Measurements from ENCODE around the gene EHD3. TPM values are rescaled to one million over a fixed set of nuclear protein-coding genes. Genes with fewer than 3 reads are reported as not detected.

Gene EHD3
- total and polyA plus RNA-seq, 2 of the 13 experiments (the other 11 are each of a cell fraction or from before 2014, with no cell fraction given) = 0.20 to 0.69 TPM

DNA sequence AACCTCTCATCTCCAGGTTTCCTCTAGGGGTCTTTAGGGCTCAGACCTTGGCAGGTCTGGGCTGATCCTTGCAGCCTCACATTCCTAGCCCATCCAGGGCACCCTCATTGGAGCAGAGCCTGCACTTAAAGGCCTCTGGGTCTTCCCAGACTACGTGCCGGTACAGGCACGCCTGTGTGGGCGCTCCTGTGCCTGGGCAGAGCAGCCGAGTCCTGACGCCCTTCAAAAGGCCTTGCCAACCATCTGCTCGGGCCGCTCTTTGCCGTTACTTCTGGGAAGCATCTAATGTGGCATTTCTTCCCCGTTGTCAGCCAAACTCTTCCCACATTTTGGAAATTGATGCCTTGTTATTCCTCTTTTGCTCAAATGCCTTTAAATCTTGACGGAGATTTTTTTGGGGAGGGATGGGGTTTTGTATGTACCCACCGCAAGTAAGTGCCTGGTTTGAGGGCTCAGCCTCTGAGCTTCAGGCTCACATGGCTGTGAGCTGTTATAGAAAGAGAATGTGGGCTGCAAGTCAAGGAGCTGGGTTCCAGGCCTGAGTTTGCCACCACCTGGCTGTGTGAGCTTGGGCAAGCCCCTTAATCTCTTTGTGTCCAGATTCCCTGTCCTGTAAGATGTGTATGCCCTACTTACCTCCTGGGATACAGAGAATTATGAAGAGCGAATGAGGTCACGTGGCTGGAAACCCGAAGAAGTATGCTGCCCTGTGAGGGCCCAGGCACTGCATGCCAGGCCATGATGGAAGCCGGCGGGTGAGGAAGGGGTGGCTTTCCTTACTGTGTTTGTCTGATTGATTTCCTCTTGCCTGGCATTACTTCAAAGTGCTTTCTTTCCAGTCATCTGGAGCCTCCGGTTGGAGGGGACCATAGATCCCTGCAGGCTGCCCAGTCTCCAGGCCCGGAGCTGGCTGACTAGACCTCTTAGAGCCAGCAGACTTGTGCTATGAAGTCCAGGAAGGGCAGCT, 20.6 kb downstream of the EHD3 start (continued):
- TF ChIP-seq GMEB2 (CRISPR knock-in tag; IDR thresholded peaks at IDR 0.05; ENCODE audit: low read depth) (no peak), ZNF451 (CRISPR knock-in tag; IDR thresholded peaks at IDR 0.05) (no peak), ZNF224 (CRISPR knock-in tag; IDR thresholded peaks at IDR 0.05) (no peak), XRCC5 (optimal IDR thresholded peaks at IDR 0.05; ENCODE audit: low read length) (no peak), PTBP1 (IDR thresholded peaks at IDR 0.05; ENCODE audit: low read depth, low read length, poor library complexity, severe bottlenecking) (no peak)
- TF ChIP-seq, protein P1, sequence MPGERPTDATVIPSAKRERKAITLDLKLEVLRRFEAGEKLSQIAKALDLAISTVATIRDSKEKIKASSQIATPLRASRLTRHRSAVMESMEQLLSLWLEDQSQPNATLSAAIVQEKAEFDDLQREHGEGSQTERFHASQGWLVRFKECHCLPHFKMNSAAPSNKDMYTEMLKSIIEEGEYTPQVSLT (CRISPR knock-in tag; IDR thresholded peaks at IDR 0.05; ENCODE audit: borderline replicate concordance, low read depth) = no peak

DNA sequence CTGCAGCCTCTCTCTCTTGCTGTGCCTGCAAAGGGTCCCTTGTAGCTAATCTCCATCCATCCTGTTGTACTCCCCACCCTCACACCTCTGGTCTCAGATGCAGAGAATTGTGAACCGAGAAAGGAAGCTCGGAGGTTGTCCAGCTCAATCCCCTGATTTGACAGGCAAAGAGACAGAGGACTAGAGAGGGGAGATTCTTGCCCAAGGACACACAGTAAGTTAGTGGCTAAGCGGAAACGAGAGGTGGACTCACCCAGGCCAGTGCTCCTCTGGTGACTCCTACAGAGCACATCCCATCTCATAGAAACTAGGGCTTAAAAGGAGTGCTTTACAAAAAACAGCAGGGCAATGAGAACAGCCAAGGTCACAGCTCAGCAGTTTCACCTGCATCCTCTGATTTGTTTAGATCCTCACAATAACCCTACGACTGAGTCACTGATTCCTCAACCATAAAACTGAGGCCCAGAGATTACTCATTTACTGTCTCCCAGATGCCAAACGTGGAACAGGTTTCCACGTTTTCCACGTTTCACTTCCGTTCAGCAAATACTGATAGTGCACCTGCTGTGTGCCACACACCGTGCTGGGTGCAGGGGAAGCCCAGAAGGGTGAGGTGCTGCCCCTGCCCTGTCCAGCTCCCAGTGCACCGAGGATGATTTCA, 22.1 kb downstream of the EHD3 start:
- Histone ChIP-seq H3K4me2 (ENCODE audit: low read depth, low read length) (no peak overlapping the region), H3K9ac (ENCODE audit: insufficient read depth, low read depth, low read length) (no peak overlapping the region), H3K27ac (ENCODE audit: extremely low read length, insufficient read depth, low read length) (no peak overlapping the region), H3K79me2 (ENCODE audit: insufficient read depth, low read length) (no peaks in the 10 kb centered on the region), H3K4me3 (replicated peaks in 1 of 3; ENCODE audit: insufficient read depth in 1 of 3, low read depth in 2 of 3, low read length in 3 of 3) (no peak overlapping the region), H3K36me3 (replicated peaks in 1 of 2; ENCODE audit: control insufficient read depth in 1 of 2, insufficient read depth in 2 of 2, low read length in 2 of 2) (no peaks in the 10 kb centered on the region), H4K20me1 (ENCODE audit: insufficient read depth, low read length) (no peaks in the 10 kb centered on the region), H3K27me3 (ENCODE audit: control insufficient read depth in 1 of 2, insufficient read depth in 2 of 2, low read length in 2 of 2) (peaks cover 0 to 13% of the 10 kb centered on the region in 2 experiments; a peak in 1 of 5 replicates), H3K4me1 (ENCODE audit: insufficient read depth, low read length) (no peaks in the 10 kb centered on the region), H3K9me3 (ENCODE audit: low read length) (no peaks in the 10 kb centered on the region), H2AFZ (ENCODE audit: low read length) (no peak overlapping the region)
- DNase-seq (ENCODE audit: low spot score) = no peak
- ChIA-PET CTCF (ENCODE audit: low intra/inter-chr PET ratio, low total read pairs) (no interaction called here), POLR2A (no interaction called here)
- no peak for FAIRE-seq
- in situ Hi-C loops (cut with HindIII; ENCODE audit: extremely low pct_ligation_motif_present, low pct_unique_long_range_greater_than_20kb) (no loop called here), intact Hi-C loops (cut with micrococcal nuclease; ENCODE audit: unreplicated experiment) (no loop called here)
- WGBS (ENCODE audit: low lambda C conversion rate) = 21% methylated on average over 9 of the region's 11 CpGs
- no peak for ATAC-seq
- BruUV-seq (replicated peaks) = no TSS peak
- TF ChIP-seq HIC2 (CRISPR knock-in tag; IDR thresholded peaks at IDR 0.05; ENCODE audit: low read depth) (no peak), UBTF (CRISPR knock-in tag; IDR thresholded peaks at IDR 0.05) (no peak)

Measured in HepG2 (cell line).